K562 (cell line): ENCODE data around the gene GCKR. TPM values are rescaled to one million over a fixed set of nuclear protein-coding genes. Genes with fewer than 3 reads are reported as not detected.

Source experiments
- C11orf30 ChIP-seq: fragments of 450-650 bp; IDR thresholded peaks from 2 replicates; pipeline ENCODE4 v1.6.1; 2016; ENCODE audit warnings: low read depth, mild to moderate bottlenecking
- DPF2 ChIP-seq: fragments of 450-650 bp; IDR thresholded peaks from 2 replicates; pipeline ENCODE4 v1.6.1; 2016
- GABPB2 ChIP-seq: fragments of 250-450 bp; sonication (Bioruptor Pico); conservative IDR thresholded peaks from 2 replicates; pipeline ENCODE4 v1.5.1; 2021; ENCODE audit warnings: mild to moderate bottlenecking
- HLTF ChIP-seq: fragments of 450-650 bp; IDR thresholded peaks from 2 replicates; pipeline ENCODE4 v1.6.1; 2016
- MEIS2 ChIP-seq: fragments of 450-650 bp; IDR thresholded peaks from 2 replicates; pipeline ENCODE4 v1.6.1; 2014; ENCODE audit warnings: mild to moderate bottlenecking; ENCODE audit not compliant: partially characterized antibody
- NFE2 ChIP-seq: IDR thresholded peaks from 2 replicates; pipeline ENCODE4 v1.6.1; 2014; ENCODE audit warnings: antibody characterized with exemption, low read depth
- SETDB1 ChIP-seq: IDR thresholded peaks from one replicate; pipeline ENCODE4 v1.6.1; 2012; ENCODE audit warnings: low read length, control low read depth, inconsistent platforms
- SMARCA4 ChIP-seq: fragments of 450-650 bp; IDR thresholded peaks from 2 replicates; pipeline ENCODE4 v1.6.1; 2016
- ZNF184 ChIP-seq: sonication (generic); formaldehyde crosslinking; IDR thresholded peaks from 2 replicates; pipeline ENCODE4 v1.5.0; 2020; ENCODE audit warnings: missing genetic modification reagents
- ZNF507 ChIP-seq: conservative IDR thresholded peaks from 2 replicates; pipeline ENCODE4 v1.6.1; 2017; ENCODE audit warnings: missing genetic modification characterization, missing compliant biosample characterization
- polyA plus RNA-seq, 8 experiments: library from polyadenylated mRNA; depleted of rRNA in 4 of 8; stranded (reverse) in 5 of 8; unstranded in 3 of 8; fragments of >200 nt; fragmentation: Nextera tagmentation in 2 of 8; fragmentation: Illumina TruSeq in 1 of 8; extraction: Ambion mirVana in 2 of 8; extraction: Trizol in 1 of 8; gene quantifications; 2 replicates each; pipeline versions ENCODE4 v1.2.1 to v1.2.3, GENCODE V29; 2011 to 2014; ENCODE audit warnings: inconsistent platforms in 1 of 8, missing spikeins in 1 of 8
- total RNA-seq, 7 experiments: library from RNA; depleted of rRNA in 6 of 7; stranded (reverse); fragments of >200 nt in 6 of 7; fragmentation: Illumina TruSeq in 2 of 7; extraction: Trizol in 2 of 7; gene quantifications; 2 replicates each; pipeline versions ENCODE4 v1.2.1 to v1.2.3, GENCODE V29; 2011 to 2021; ENCODE audit warnings: low replicate concordance in 1 of 7
- TF ChIP-seq, protein P1 (sequence below): sonication (generic); formaldehyde crosslinking; IDR thresholded peaks from 2 replicates; pipeline ENCODE4 v1.9.0; 2022; ENCODE audit warnings: mild to moderate bottlenecking, missing genetic modification reagents
- TF ChIP-seq, protein P2 (sequence below): fragments of 250-450 bp; sonication (Bioruptor Pico); IDR thresholded peaks from 2 replicates; pipeline ENCODE4 v1.8.0; 2022; ENCODE audit warnings: moderate library complexity, mild to moderate bottlenecking, inconsistent platforms
- TF ChIP-seq, protein P3 (sequence below): sonication (generic); formaldehyde crosslinking; IDR thresholded peaks from 2 replicates; pipeline ENCODE4 v1.8.0; 2022; ENCODE audit warnings: missing genetic modification reagents, mild to moderate bottlenecking, moderate library complexity, borderline replicate concordance
- TF ChIP-seq, protein P4 (sequence below): fragments of 200-800 bp; sonication (Bioruptor generic); IDR thresholded peaks from 2 replicates; pipeline ENCODE4 v1.6.1; 2017; ENCODE audit warnings: missing genetic modification characterization, missing compliant biosample characterization
- TF ChIP-seq, protein P5 (sequence below): sonication (generic); IDR thresholded peaks from 2 replicates; pipeline ENCODE4 v1.6.1; 2016
- TF ChIP-seq, protein P6 (sequence below), 2 experiments: fragments of 450-650 bp; conservative IDR thresholded peaks; 2 replicates each; pipeline ENCODE4 v1.6.1; 2017; ENCODE audit warnings: mild to moderate bottlenecking in 2 of 2, moderate library complexity in 2 of 2

The GCKR gene
- total and polyA plus RNA-seq, 9 of the 15 experiments (the other 6 are each of a cell fraction or from before 2014, with no cell fraction given) = 0.28 to 0.79 (median 0.50) TPM; not detected in 1

DNA sequence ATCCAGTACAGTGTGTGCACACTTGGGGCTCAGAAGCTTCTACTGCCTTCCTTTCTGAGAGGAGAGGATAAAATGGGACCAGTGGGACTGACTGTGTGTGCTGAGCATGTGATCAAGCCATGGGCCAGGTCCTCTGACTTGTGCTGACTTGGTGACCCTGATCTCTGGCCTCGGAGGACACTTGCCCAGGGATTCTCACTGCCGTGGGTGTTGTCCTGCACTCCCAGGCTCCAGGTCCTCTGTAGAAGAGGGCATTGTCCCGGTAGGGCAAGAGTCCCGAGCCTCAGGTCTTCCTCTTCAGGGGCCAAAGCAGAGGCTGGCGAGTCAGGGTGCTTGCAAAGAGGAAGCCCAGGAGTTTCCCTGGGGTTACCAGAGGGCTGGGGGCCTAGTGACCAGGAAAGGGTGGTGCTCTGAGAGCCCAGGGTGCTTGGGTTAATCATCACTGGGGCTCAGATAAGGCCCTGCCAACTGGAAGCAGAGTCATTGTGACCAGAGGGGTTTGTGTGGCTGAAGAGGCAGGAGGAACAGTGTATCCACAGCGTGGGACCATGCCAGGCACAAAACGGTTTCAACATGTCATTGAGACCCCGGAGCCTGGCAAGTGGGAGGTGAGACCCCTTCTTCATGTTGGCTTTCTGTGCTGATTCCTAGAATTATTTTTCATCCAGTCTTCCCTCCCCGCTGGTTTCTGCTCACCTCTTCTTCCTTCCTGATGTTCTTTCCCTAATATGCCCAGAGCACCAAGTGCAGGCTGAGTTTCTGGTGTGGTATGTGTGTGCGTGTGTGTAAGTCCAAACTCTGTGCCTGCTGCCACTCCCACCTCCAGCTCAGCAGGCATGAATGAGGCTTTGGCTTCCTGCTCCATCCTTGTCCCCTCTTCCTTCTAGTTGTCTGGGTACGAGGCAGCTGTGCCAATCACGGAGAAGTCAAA is at the start of gene GCKR (continued):
- TF ChIP-seq ZNF184 (CRISPR knock-in tag) (no peak), MEIS2 (no peak), GABPB2 (CRISPR knock-in tag) (no peak), C11orf30 (0 out of 2 replicates have a peak, but pooled peaks have one; percentile 4), SETDB1 (no peak), HLTF (no peak), NFE2 (peak; percentile 45; the same call in 1 of the 2 replicates), DPF2 (peak; percentile 51; the same call in 1 of the 2 replicates), ZNF507 (no peak), SMARCA4 (peak; percentile 32; the same call in 1 of the 2 replicates)
- TF ChIP-seq, protein P1, sequence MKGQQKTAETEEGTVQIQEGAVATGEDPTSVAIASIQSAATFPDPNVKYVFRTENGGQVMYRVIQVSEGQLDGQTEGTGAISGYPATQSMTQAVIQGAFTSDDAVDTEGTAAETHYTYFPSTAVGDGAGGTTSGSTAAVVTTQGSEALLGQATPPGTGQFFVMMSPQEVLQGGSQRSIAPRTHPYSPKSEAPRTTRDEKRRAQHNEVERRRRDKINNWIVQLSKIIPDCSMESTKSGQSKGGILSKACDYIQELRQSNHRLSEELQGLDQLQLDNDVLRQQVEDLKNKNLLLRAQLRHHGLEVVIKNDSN (CRISPR knock-in tag) = no peak
- TF ChIP-seq, protein P2, sequence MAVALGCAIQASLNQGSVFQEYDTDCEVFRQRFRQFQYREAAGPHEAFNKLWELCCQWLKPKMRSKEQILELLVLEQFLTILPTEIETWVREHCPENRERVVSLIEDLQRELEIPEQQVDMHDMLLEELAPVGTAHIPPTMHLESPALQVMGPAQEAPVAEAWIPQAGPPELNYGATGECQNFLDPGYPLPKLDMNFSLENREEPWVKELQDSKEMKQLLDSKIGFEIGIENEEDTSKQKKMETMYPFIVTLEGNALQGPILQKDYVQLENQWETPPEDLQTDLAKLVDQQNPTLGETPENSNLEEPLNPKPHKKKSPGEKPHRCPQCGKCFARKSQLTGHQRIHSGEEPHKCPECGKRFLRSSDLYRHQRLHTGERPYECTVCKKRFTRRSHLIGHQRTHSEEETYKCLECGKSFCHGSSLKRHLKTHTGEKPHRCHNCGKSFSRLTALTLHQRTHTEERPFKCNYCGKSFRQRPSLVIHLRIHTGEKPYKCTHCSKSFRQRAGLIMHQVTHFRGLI (CRISPR knock-in tag) = no peak
- TF ChIP-seq, protein P3, sequence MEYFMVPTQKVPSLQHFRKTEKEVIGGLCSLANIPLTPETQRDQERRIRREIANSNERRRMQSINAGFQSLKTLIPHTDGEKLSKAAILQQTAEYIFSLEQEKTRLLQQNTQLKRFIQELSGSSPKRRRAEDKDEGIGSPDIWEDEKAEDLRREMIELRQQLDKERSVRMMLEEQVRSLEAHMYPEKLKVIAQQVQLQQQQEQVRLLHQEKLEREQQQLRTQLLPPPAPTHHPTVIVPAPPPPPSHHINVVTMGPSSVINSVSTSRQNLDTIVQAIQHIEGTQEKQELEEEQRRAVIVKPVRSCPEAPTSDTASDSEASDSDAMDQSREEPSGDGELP = 0 out of 2 replicates have a peak, but pooled peaks have one; percentile 26
- TF ChIP-seq, protein P4, sequence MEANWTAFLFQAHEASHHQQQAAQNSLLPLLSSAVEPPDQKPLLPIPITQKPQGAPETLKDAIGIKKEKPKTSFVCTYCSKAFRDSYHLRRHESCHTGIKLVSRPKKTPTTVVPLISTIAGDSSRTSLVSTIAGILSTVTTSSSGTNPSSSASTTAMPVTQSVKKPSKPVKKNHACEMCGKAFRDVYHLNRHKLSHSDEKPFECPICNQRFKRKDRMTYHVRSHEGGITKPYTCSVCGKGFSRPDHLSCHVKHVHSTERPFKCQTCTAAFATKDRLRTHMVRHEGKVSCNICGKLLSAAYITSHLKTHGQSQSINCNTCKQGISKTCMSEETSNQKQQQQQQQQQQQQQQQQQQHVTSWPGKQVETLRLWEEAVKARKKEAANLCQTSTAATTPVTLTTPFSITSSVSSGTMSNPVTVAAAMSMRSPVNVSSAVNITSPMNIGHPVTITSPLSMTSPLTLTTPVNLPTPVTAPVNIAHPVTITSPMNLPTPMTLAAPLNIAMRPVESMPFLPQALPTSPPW (CRISPR knock-in tag) = peak; percentile 59
- TF ChIP-seq, protein P5, sequence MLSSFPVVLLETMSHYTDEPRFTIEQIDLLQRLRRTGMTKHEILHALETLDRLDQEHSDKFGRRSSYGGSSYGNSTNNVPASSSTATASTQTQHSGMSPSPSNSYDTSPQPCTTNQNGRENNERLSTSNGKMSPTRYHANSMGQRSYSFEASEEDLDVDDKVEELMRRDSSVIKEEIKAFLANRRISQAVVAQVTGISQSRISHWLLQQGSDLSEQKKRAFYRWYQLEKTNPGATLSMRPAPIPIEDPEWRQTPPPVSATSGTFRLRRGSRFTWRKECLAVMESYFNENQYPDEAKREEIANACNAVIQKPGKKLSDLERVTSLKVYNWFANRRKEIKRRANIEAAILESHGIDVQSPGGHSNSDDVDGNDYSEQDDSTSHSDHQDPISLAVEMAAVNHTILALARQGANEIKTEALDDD = peak; percentile 69; the same call in 1 of the 2 replicates
- TF ChIP-seq, protein P6, sequence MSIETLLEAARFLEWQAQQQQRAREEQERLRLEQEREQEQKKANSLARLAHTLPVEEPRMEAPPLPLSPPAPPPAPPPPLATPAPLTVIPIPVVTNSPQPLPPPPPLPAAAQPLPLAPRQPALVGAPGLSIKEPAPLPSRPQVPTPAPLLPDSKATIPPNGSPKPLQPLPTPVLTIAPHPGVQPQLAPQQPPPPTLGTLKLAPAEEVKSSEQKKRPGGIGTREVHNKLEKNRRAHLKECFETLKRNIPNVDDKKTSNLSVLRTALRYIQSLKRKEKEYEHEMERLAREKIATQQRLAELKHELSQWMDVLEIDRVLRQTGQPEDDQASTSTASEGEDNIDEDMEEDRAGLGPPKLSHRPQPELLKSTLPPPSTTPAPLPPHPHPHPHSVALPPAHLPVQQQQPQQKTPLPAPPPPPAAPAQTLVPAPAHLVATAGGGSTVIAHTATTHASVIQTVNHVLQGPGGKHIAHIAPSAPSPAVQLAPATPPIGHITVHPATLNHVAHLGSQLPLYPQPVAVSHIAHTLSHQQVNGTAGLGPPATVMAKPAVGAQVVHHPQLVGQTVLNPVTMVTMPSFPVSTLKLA (conservative IDR thresholded peaks at IDR 0.05) = peak in 1 of 2 experiments; percentile 12; a peak in 1 of 4 replicates
